Fibroblast of pulmonary artery (primary cell): Measurements from ENCODE around the gene KAZALD1.

ENCODE experiments used
- DNase-seq: peaks from one replicate; pipeline ENCODE4 v3.0.0-alpha.2; 2010; ENCODE audit warnings: low read depth
- H3K4me3 ChIP-seq: replicated peaks from 2 replicates; pipeline ENCODE4 v1.5.1; 2011; ENCODE audit warnings: low read depth, mild to moderate bottlenecking, control low read depth, low read length, moderate library complexity
- CTCF ChIP-seq: IDR thresholded peaks from 2 replicates; pipeline ENCODE4 v1.5.1; 2011; ENCODE audit warnings: mild to moderate bottlenecking, control low read depth, low read length, inconsistent platforms; ENCODE audit errors: missing control alignments

KAZALD1 gene

GRCh38 chr10:101042667-101043362, 19.0 kb upstream of the KAZALD1 start:
- DNase-seq = peak; percentile 97
- no peak for TF ChIP-seq CTCF
- peak overlapping the region; percentile 63 for H3K4me3 ChIP-seq

- TF ChIP-seq CTCF = no peak
- no peak for DNase-seq
- peak overlapping the region; percentile 63 for H3K4me3 ChIP-seq
Observed at GRCh38 chr10:101043363-101043707, 18.5 kb upstream of the KAZALD1 start.

GRCh38 chr10:101044117-101044516, 17.7 kb upstream of the KAZALD1 start:
- no peak overlapping the region for H3K4me3 ChIP-seq
- DNase-seq = no peak
- TF ChIP-seq CTCF = no peak

GRCh38 chr10:101046332-101047238, 15.2 kb upstream of the KAZALD1 start:
- no peak overlapping the region for H3K4me3 ChIP-seq
- no peak for TF ChIP-seq CTCF
- DNase-seq = no peak

GRCh38 chr10:101047268-101047667, 14.5 kb upstream of the KAZALD1 start:
- no peak overlapping the region for H3K4me3 ChIP-seq
- TF ChIP-seq CTCF = no peak
- DNase-seq = no peak

- no peak for TF ChIP-seq CTCF
- H3K4me3 ChIP-seq = no peak overlapping the region
- DNase-seq = no peak
Observed at GRCh38 chr10:101047961-101048892, 13.6 kb upstream of the KAZALD1 start.
